GM23338 (cell line): ENCODE measurements around the gene ADAMTS14. TPM values are rescaled to one million over a fixed set of nuclear protein-coding genes. Genes with fewer than 3 reads are reported as not detected.

Experiments used
- ATAC-seq: fragments of 200-7000 bp; cut with Tn5 transposase; 3 replicates; pipeline ENCODE4 v1.9.1; 2020
- DNase-seq: peaks from one replicate; pipeline ENCODE4 v3.0.0-alpha.2; 2015; ENCODE audit warnings: low spot score
- H2AFZ ChIP-seq: fragments of 200-600 bp; sonication (generic); 2 replicates; pipeline ENCODE4 v1.8.0; 2016; ENCODE audit warnings: antibody characterized with exemption, mild to moderate bottlenecking, moderate library complexity
- H3F3A ChIP-seq: fragments of 200-600 bp; sonication (generic); replicated peaks from 2 replicates; pipeline ENCODE4 v1.8.0; 2017; ENCODE audit warnings: antibody characterized with exemption, mixed run types, low read depth
- H3K27ac ChIP-seq: fragments of 200-600 bp; sonication (generic); 2 replicates; pipeline ENCODE4 v1.6.1; 2016; ENCODE audit warnings: low read depth
- H3K27me3 ChIP-seq: fragments of 200-600 bp; sonication (generic); 2 replicates; pipeline ENCODE4 v1.8.0; 2016; ENCODE audit warnings: mild to moderate bottlenecking, mixed run types, moderate library complexity; ENCODE audit not compliant: insufficient read depth
- H3K36me3 ChIP-seq: fragments of 200-600 bp; sonication (generic); 2 replicates; pipeline ENCODE4 v1.8.0; 2016; ENCODE audit warnings: mild to moderate bottlenecking; ENCODE audit not compliant: insufficient read depth
- H3K4me1 ChIP-seq: fragments of 200-600 bp; sonication (generic); 2 replicates; pipeline ENCODE4 v1.8.0; 2016; ENCODE audit warnings: mild to moderate bottlenecking, moderate library complexity; ENCODE audit not compliant: insufficient read depth
- H3K4me2 ChIP-seq: fragments of 200-600 bp; sonication (generic); 2 replicates; pipeline ENCODE4 v1.7.1; 2017; ENCODE audit warnings: mixed run types
- H3K4me3 ChIP-seq: fragments of 200-600 bp; sonication (generic); 2 replicates; pipeline ENCODE4 v1.6.1; 2016; ENCODE audit warnings: mixed run types
- H3K79me2 ChIP-seq: fragments of 200-600 bp; sonication (generic); replicated peaks from 2 replicates; pipeline ENCODE4 v1.8.0; 2017; ENCODE audit warnings: mild to moderate bottlenecking; ENCODE audit not compliant: insufficient read depth
- H3K9me2 ChIP-seq: fragments of 200-600 bp; sonication (generic); 2 replicates; pipeline ENCODE4 v1.8.0; 2017; ENCODE audit not compliant: insufficient read depth
- H4K20me1 ChIP-seq: fragments of 200-600 bp; sonication (generic); replicated peaks from 2 replicates; pipeline ENCODE4 v1.8.0; 2017; ENCODE audit warnings: mild to moderate bottlenecking; ENCODE audit not compliant: insufficient read depth
- H3K27ac Mint-ChIP-seq: 2 replicates; pipeline ENCODE4 v1.8.0; 2020; ENCODE audit warnings: inconsistent platforms, mild to moderate bottlenecking, moderate library complexity, mixed read lengths
- H3K27me3 Mint-ChIP-seq: 3 replicates; pipeline ENCODE4 v1.8.0; 2022; ENCODE audit warnings: low read depth, mild to moderate bottlenecking, moderate library complexity, mixed read lengths, inconsistent platforms; ENCODE audit not compliant: insufficient read depth, poor library complexity
- H3K36me3 Mint-ChIP-seq: 3 replicates; pipeline ENCODE4 v1.8.0; 2021; ENCODE audit warnings: low read depth, mild to moderate bottlenecking, inconsistent platforms, moderate library complexity, mixed read lengths
- H3K4me1 Mint-ChIP-seq: 3 replicates; pipeline ENCODE4 v1.8.0; 2020; ENCODE audit warnings: mild to moderate bottlenecking, inconsistent platforms, mixed read lengths
- H3K4me3 Mint-ChIP-seq: 3 replicates; pipeline ENCODE4 v1.8.0; 2021; ENCODE audit warnings: moderate library complexity, mild to moderate bottlenecking, inconsistent platforms, mixed read lengths
- H3K9me3 Mint-ChIP-seq: 3 replicates; pipeline ENCODE4 v1.8.0; 2020; ENCODE audit warnings: moderate library complexity, mild to moderate bottlenecking, inconsistent platforms, mixed read lengths
- CREB1 ChIP-seq: fragments of 250-450 bp; sonication (Bioruptor Pico); IDR thresholded peaks from 2 replicates; pipeline ENCODE4 v1.5.0; 2020; ENCODE audit warnings: low read depth, mild to moderate bottlenecking, moderate library complexity
- ETS1 ChIP-seq: IDR thresholded peaks from 2 replicates; pipeline ENCODE4 v1.6.1; 2016; ENCODE audit warnings: antibody characterized with exemption
- EZH2 ChIP-seq: fragments of 200-600 bp; sonication (generic); IDR thresholded peaks from one replicate; pipeline ENCODE4 v1.8.0; 2017; ENCODE audit warnings: antibody characterized with exemption, mild to moderate bottlenecking, low read depth; ENCODE audit not compliant: unreplicated experiment
- EZH2phosphoT487 ChIP-seq: fragments of 200-600 bp; sonication (generic); IDR thresholded peaks from one replicate; pipeline ENCODE4 v1.8.1; 2018; ENCODE audit warnings: antibody characterized with exemption; ENCODE audit not compliant: unreplicated experiment
- JUNB ChIP-seq: IDR thresholded peaks from one replicate; pipeline ENCODE4 v1.6.1; 2016; ENCODE audit warnings: antibody characterized with exemption; ENCODE audit not compliant: unreplicated experiment
- NANOG ChIP-seq: IDR thresholded peaks from 2 replicates; pipeline ENCODE4 v1.6.1; 2016; ENCODE audit warnings: antibody characterized with exemption, borderline replicate concordance
- POLR2AphosphoS5 ChIP-seq: IDR thresholded peaks from 2 replicates; pipeline ENCODE4 v1.6.1; 2016; ENCODE audit warnings: antibody characterized with exemption, low read depth
- STAT1 ChIP-seq: IDR thresholded peaks from one replicate; pipeline ENCODE4 v1.6.1; 2016; ENCODE audit warnings: antibody characterized with exemption; ENCODE audit not compliant: unreplicated experiment
- ZNF114 ChIP-seq: fragments of 250-450 bp; sonication (Bioruptor Pico); IDR thresholded peaks from 2 replicates; pipeline ENCODE4 v1.5.0; 2020; ENCODE audit warnings: mild to moderate bottlenecking, moderate library complexity
- ZNF331 ChIP-seq: fragments of 250-450 bp; sonication (Bioruptor Pico); IDR thresholded peaks from 2 replicates; pipeline ENCODE4 v1.5.0; 2020; ENCODE audit warnings: low read depth, mild to moderate bottlenecking, moderate library complexity
- ZNF462 ChIP-seq: fragments of 250-450 bp; sonication (Bioruptor Pico); IDR thresholded peaks from 2 replicates; pipeline ENCODE4 v1.5.0; 2020; ENCODE audit warnings: mild to moderate bottlenecking, moderate library complexity
- polyA plus RNA-seq: library from polyadenylated mRNA; unstranded; fragments of >200 nt; fragmentation: Nextera tagmentation; extraction: Ambion mirVana; gene quantifications from 2 replicates; pipeline ENCODE4 v1.2.1, GENCODE V29; 2016
- total RNA-seq: library from RNA; depleted of rRNA; stranded (reverse); fragments of >200 nt; shearing (Covaris generic); gene quantifications from 2 replicates; pipeline ENCODE4 v1.2.3, GENCODE V29; 2014
- TF ChIP-seq, protein P1 (sequence below): IDR thresholded peaks from one replicate; pipeline ENCODE4 v1.6.1; 2018; ENCODE audit warnings: antibody characterized with exemption; ENCODE audit not compliant: unreplicated experiment
- TF ChIP-seq, protein P2 (sequence below), 2 experiments: fragments of 200-600 bp in 1 of 2; sonication (generic) in 1 of 2; conservative IDR thresholded peaks; 2 replicates each; pipeline versions ENCODE4 v1.5.1 to v1.6.1; 2016 to 2017; ENCODE audit warnings: antibody characterized with exemption in 2 of 2, low read depth in 2 of 2, mild to moderate bottlenecking in 2 of 2, moderate library complexity in 1 of 2

ADAMTS14 gene
- total and polyA plus RNA-seq, 2 experiments from 2014 or later, result 1.9 to 2.1 TPM

- H3K9me2 ChIP-seq, result no peaks in the 10 kb centered on the region
- no peak overlapping the region for H2AFZ ChIP-seq
- H3K27me3 ChIP-seq, result no peaks in the 10 kb centered on the region
- H3K4me1 ChIP-seq, result no peaks in the 10 kb centered on the region
- no peak overlapping the region for H3K27ac Mint-ChIP-seq
- H3K4me1 Mint-ChIP-seq, result peaks cover 4% of the 10 kb centered on the region; the same call in 2 of the 3 replicates
- H3K9me3 Mint-ChIP-seq, result no peaks in the 10 kb centered on the region
- H4K20me1 ChIP-seq, result no peaks in the 10 kb centered on the region
- no peak for DNase-seq
- no peak overlapping the region for H3K27ac ChIP-seq
- H3F3A ChIP-seq, result no peaks in the 10 kb centered on the region
- no peak overlapping the region for H3K4me3 Mint-ChIP-seq
- no peaks in the 10 kb centered on the region for H3K79me2 ChIP-seq
- H3K4me2 ChIP-seq, result no peak overlapping the region
- H3K27me3 Mint-ChIP-seq, result peaks cover 9% of the 10 kb centered on the region
- TF ChIP-seq, protein P1, sequence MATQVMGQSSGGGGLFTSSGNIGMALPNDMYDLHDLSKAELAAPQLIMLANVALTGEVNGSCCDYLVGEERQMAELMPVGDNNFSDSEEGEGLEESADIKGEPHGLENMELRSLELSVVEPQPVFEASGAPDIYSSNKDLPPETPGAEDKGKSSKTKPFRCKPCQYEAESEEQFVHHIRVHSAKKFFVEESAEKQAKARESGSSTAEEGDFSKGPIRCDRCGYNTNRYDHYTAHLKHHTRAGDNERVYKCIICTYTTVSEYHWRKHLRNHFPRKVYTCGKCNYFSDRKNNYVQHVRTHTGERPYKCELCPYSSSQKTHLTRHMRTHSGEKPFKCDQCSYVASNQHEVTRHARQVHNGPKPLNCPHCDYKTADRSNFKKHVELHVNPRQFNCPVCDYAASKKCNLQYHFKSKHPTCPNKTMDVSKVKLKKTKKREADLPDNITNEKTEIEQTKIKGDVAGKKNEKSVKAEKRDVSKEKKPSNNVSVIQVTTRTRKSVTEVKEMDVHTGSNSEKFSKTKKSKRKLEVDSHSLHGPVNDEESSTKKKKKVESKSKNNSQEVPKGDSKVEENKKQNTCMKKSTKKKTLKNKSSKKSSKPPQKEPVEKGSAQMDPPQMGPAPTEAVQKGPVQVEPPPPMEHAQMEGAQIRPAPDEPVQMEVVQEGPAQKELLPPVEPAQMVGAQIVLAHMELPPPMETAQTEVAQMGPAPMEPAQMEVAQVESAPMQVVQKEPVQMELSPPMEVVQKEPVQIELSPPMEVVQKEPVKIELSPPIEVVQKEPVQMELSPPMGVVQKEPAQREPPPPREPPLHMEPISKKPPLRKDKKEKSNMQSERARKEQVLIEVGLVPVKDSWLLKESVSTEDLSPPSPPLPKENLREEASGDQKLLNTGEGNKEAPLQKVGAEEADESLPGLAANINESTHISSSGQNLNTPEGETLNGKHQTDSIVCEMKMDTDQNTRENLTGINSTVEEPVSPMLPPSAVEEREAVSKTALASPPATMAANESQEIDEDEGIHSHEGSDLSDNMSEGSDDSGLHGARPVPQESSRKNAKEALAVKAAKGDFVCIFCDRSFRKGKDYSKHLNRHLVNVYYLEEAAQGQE, result no peak
- TF ChIP-seq ETS1 (no peak), POLR2AphosphoS5 (no peak), JUNB (no peak), ZNF114 (CRISPR knock-in tag) (no peak), NANOG (no peak), EZH2phosphoT487 (no peak), STAT1 (no peak), ZNF462 (CRISPR knock-in tag) (no peak), EZH2 (no peak), ZNF331 (CRISPR knock-in tag) (no peak), CREB1 (CRISPR knock-in tag) (no peak)
- TF ChIP-seq, protein P2, sequence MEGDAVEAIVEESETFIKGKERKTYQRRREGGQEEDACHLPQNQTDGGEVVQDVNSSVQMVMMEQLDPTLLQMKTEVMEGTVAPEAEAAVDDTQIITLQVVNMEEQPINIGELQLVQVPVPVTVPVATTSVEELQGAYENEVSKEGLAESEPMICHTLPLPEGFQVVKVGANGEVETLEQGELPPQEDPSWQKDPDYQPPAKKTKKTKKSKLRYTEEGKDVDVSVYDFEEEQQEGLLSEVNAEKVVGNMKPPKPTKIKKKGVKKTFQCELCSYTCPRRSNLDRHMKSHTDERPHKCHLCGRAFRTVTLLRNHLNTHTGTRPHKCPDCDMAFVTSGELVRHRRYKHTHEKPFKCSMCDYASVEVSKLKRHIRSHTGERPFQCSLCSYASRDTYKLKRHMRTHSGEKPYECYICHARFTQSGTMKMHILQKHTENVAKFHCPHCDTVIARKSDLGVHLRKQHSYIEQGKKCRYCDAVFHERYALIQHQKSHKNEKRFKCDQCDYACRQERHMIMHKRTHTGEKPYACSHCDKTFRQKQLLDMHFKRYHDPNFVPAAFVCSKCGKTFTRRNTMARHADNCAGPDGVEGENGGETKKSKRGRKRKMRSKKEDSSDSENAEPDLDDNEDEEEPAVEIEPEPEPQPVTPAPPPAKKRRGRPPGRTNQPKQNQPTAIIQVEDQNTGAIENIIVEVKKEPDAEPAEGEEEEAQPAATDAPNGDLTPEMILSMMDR (conservative IDR thresholded peaks at IDR 0.05; ENCODE audit: low read depth in 2 of 2), result no peak
- no peaks in the 10 kb centered on the region for H3K36me3 Mint-ChIP-seq
- H3K4me3 ChIP-seq, result no peak overlapping the region
- H3K36me3 ChIP-seq, result no peaks in the 10 kb centered on the region
- ATAC-seq, result no peak
Observed at GRCh38 chr10:70737250-70737649, 64.9 kb downstream of the ADAMTS14 start.
